ENCODE measurements around the gene SEPTIN11. TPM values are rescaled to one million over a fixed set of nuclear protein-coding genes. Genes with fewer than 3 reads are reported as not detected.

Gene SEPTIN11
- 41.9 and 53.9 TPM in 2 replicates for total RNA-seq

GRCh38 chr4:76949276-76950051 lies at the start of gene SEPTIN11:
SEPTIN11 (plus strand) TSS chr4:76949752; CDS start chr4:76949904, 152 bp downstream.

Other genes starting within 250 kb of the SEPTIN11 start
- gene SOWAHB, start 51.6 kb upstream of the SEPTIN11 start, total RNA-seq = 0.11 and 0.39 TPM in 2 replicates
- 169 and 350 TPM in 2 replicates for gene CCNI, start 126.2 kb downstream of the SEPTIN11 start, total RNA-seq
- 17.2 and 37.4 TPM in 2 replicates for gene CCNG2, start 207.5 kb downstream of the SEPTIN11 start, total RNA-seq